Thyroid gland (tissue), 4 donors: Measurements from ENCODE around the gene TRIM67.

Experiments
- CTCF ChIP-seq, 6 experiments: fragments of 200-600 bp in 3 of 6; fragments of 450-650 bp in 3 of 6; sonication (generic) in 3 of 6; IDR thresholded peaks; one replicate each; pipeline ENCODE4 v1.5.1; 2016 to 2019; ENCODE audit warnings: antibody characterized with exemption in 6 of 6, mild to moderate bottlenecking in 2 of 6, inconsistent platforms in 1 of 6, moderate library complexity in 1 of 6
- POLR2A ChIP-seq, 2 donors: fragments of 450-650 bp; IDR thresholded peaks; one replicate each; pipeline ENCODE4 v1.6.1; 2017; ENCODE audit warnings: antibody characterized with exemption in 2 of 2, mild to moderate bottlenecking in 2 of 2, moderate library complexity in 1 of 2

- no peak for TF ChIP-seq CTCF (IDR thresholded peaks at IDR 0.05)
- TF ChIP-seq POLR2A (IDR thresholded peaks at IDR 0.05), result no peak
Measured at GRCh38 chr1:231214918-231215680, 53.2 kb downstream of the TRIM67 start.
